ENCODE measurements around the gene ALCAM.

The ALCAM gene

DNA sequence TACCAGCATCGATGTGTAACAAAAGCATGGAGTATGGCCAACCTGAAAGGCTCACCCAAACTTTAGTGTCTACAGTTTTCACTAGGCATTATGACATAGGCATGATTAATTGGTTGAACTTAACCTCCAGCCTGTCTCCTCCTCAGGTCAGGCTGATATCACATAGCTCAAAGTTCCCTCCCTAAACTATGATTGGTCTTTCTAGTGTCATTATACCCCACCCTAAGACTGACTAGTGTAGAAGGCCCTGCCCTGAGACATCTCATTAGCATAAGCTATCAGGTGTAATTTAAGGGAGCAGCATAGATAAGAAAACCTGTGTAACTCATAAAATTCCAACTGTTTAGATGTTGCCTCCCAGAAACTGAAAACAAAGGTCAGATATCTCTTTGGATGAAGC is 195.2 kb downstream of the ALCAM start:
- no peak for DNase-seq (ENCODE audit: low read depth)
- H3K4me3 ChIP-seq (ENCODE audit: control insufficient read depth, low read depth, low read length) = no peak overlapping the region

GRCh38 chr3:105564546-105565288 is 198.0 kb downstream of the ALCAM start:
- DNase-seq (ENCODE audit: low read depth) = no peak
- no peak for TF ChIP-seq CTCF (IDR thresholded peaks at IDR 0.05; ENCODE audit: control insufficient read depth, insufficient read depth, low read depth, low read length, missing control alignments)
- no peak overlapping the region for H3K4me3 ChIP-seq (ENCODE audit: control insufficient read depth, low read depth, low read length)

More for the DNA sequence above, 195.2 kb downstream of the ALCAM start:
- TF ChIP-seq CTCF (IDR thresholded peaks at IDR 0.05; ENCODE audit: control insufficient read depth, insufficient read depth, low read depth, low read length, missing control alignments) = no peak

- TF ChIP-seq CTCF (IDR thresholded peaks at IDR 0.05; ENCODE audit: control insufficient read depth, insufficient read depth, low read depth, low read length, missing control alignments) = no peak
- no peak for DNase-seq (ENCODE audit: low read depth)
- H3K4me3 ChIP-seq (ENCODE audit: control insufficient read depth, low read depth, low read length) = no peak overlapping the region
Observed at GRCh38 chr3:105571005-105571404, 204.3 kb downstream of the ALCAM start.

DNA sequence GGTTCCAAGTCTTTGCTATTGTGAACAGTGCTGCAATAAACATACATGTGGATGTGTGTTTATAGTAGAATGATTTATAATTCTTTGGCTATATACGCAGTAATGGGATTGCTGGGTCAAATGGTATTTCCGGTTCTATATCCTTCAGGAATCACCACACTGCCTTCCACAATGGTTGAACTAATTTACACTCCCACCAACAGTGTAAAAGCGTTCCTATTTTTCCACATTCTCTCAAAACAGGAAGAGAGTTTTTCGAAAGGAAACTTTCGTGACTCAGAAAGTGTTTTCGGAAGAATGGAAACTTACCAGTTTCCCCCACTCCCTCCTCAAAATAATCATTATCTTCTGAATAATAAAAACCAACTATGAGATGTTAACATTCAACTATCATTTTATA is 205.8 kb downstream of the ALCAM start:
- DNase-seq (ENCODE audit: low read depth) = no peak
- TF ChIP-seq CTCF (IDR thresholded peaks at IDR 0.05; ENCODE audit: control insufficient read depth, insufficient read depth, low read depth, low read length, missing control alignments) = no peak
- no peak overlapping the region for H3K4me3 ChIP-seq (ENCODE audit: control insufficient read depth, low read depth, low read length)

DNA sequence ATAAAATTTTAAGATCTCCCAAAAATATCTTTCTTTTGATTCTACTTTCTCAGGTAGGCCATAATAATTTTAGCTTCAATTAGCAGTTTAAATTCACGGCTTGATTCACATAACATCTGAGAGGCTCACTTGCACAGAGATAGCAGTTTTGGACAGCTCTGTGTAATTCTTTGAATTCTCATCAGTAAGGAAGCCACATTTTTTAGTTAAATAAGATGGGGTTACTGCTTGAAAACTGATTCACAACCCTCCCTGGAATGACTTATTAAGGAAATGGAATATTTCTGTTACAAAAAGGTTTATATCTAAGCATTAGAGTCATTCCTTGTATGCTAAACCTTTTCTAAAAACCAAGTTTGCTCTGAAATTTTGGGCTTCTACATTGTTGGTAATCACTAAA is 212.7 kb downstream of the ALCAM start:
- H3K4me3 ChIP-seq (ENCODE audit: control insufficient read depth, low read depth, low read length) = no peak overlapping the region
- DNase-seq (ENCODE audit: low read depth) = no peak
- TF ChIP-seq CTCF (IDR thresholded peaks at IDR 0.05; ENCODE audit: control insufficient read depth, insufficient read depth, low read depth, low read length, missing control alignments) = no peak

GRCh38 chr3:105580296-105580965 is 213.7 kb downstream of the ALCAM start:
- no peak for DNase-seq (ENCODE audit: low read depth)
- H3K4me3 ChIP-seq (ENCODE audit: control insufficient read depth, low read depth, low read length) = no peak overlapping the region
- no peak for TF ChIP-seq CTCF (IDR thresholded peaks at IDR 0.05; ENCODE audit: control insufficient read depth, insufficient read depth, low read depth, low read length, missing control alignments)
